Neural progenitor cell (in vitro differentiated cells): ENCODE measurements around the gene SMARCB1. TPM values are rescaled to one million over a fixed set of nuclear protein-coding genes. Genes with fewer than 3 reads are reported as not detected.

Experiments used
- DNase-seq: peaks from one replicate; pipeline ENCODE4 v3.0.0-alpha.2; 2016; ENCODE audit warnings: low spot score
- H2AFZ ChIP-seq: fragments of 200-600 bp; sonication (generic); replicated peaks from 2 replicates; pipeline ENCODE4 v1.6.1; 2016; ENCODE audit warnings: antibody characterized with exemption
- H3F3A ChIP-seq: fragments of 200-600 bp; sonication (generic); 2 replicates; pipeline ENCODE4 v1.6.1; 2016; ENCODE audit warnings: antibody characterized with exemption, low read depth
- H3K27ac ChIP-seq: fragments of 200-600 bp; sonication (generic); 2 replicates; pipeline ENCODE4 v1.5.1; 2016; ENCODE audit warnings: mild to moderate bottlenecking
- H3K27me3 ChIP-seq: fragments of 200-600 bp; sonication (generic); 2 replicates; pipeline ENCODE4 v1.6.1; 2016; ENCODE audit warnings: mild to moderate bottlenecking, moderate library complexity
- H3K36me3 ChIP-seq: fragments of 200-600 bp; sonication (generic); 2 replicates; pipeline ENCODE4 v1.5.1; 2016
- H3K4me1 ChIP-seq: fragments of 200-600 bp; sonication (generic); 2 replicates; pipeline ENCODE4 v1.6.1; 2016; ENCODE audit warnings: mixed run types
- H3K4me2 ChIP-seq: fragments of 200-600 bp; sonication (generic); 2 replicates; pipeline ENCODE4 v1.6.1; 2016
- H3K4me3 ChIP-seq: fragments of 200-600 bp; sonication (generic); 2 replicates; pipeline ENCODE4 v1.5.1; 2016
- H3K79me2 ChIP-seq: fragments of 200-600 bp; sonication (generic); 2 replicates; pipeline ENCODE4 v1.6.1; 2016; ENCODE audit warnings: low read depth
- H3K9ac ChIP-seq: fragments of 200-600 bp; sonication (generic); 2 replicates; pipeline ENCODE4 v1.6.1; 2016
- H3K9me3 ChIP-seq: fragments of 200-600 bp; sonication (generic); 2 replicates; pipeline ENCODE4 v1.5.1; 2016; ENCODE audit warnings: low read depth
- H4K20me1 ChIP-seq: fragments of 200-600 bp; sonication (generic); 2 replicates; pipeline ENCODE4 v1.6.1; 2016; ENCODE audit warnings: low read depth
- H3K27ac Mint-ChIP-seq: 3 replicates; pipeline ENCODE4 v1.8.0; 2021; ENCODE audit warnings: mixed read lengths
- H3K27me3 Mint-ChIP-seq: 2 replicates; pipeline ENCODE4 v1.8.0; 2022; ENCODE audit warnings: low read depth, mild to moderate bottlenecking, inconsistent platforms, moderate library complexity, mixed read lengths; ENCODE audit not compliant: insufficient read depth
- H3K36me3 Mint-ChIP-seq: 3 replicates; pipeline ENCODE4 v1.8.0; 2021; ENCODE audit warnings: mixed read lengths
- H3K4me1 Mint-ChIP-seq: 3 replicates; pipeline ENCODE4 v1.8.0; 2021; ENCODE audit warnings: mixed read lengths
- H3K4me3 Mint-ChIP-seq: 3 replicates; pipeline ENCODE4 v1.8.0; 2021; ENCODE audit warnings: mild to moderate bottlenecking, moderate library complexity, mixed read lengths
- H3K9me3 Mint-ChIP-seq: 3 replicates; pipeline ENCODE4 v1.8.0; 2020; ENCODE audit warnings: mixed read lengths
- CTCF ChIP-seq: fragments of 200-600 bp; sonication (generic); IDR thresholded peaks from 2 replicates; pipeline ENCODE4 v1.5.1; 2017; ENCODE audit warnings: antibody characterized with exemption, mild to moderate bottlenecking
- EZH2 ChIP-seq: fragments of 200-600 bp; sonication (generic); IDR thresholded peaks from 2 replicates; pipeline ENCODE4 v1.6.1; 2017; ENCODE audit warnings: antibody characterized with exemption, mild to moderate bottlenecking, moderate library complexity
- EZH2phosphoT487 ChIP-seq: fragments of 200-600 bp; sonication (generic); IDR thresholded peaks from 2 replicates; pipeline ENCODE4 v1.6.1; 2017; ENCODE audit warnings: antibody characterized with exemption
- total RNA-seq: library from RNA; depleted of rRNA; stranded (reverse); fragments of >200 nt; gene quantifications from 2 replicates; pipeline ENCODE4 v1.2.3, GENCODE V29; 2015; ENCODE audit warnings: low replicate concordance

Gene SMARCB1
- total RNA-seq, 1 donor from 2014 or later = 151 TPM

GRCh38 chr22:23790819-23791737, 4.3 kb downstream of the SMARCB1 start:
- Histone ChIP-seq H4K20me1 (peaks cover 62% of the 10 kb centered on the region), H3K36me3 (no peaks in the 10 kb centered on the region), H3F3A (peaks cover 16% of the 10 kb centered on the region), H3K27me3 (no peaks in the 10 kb centered on the region), H3K9me3 (no peaks in the 10 kb centered on the region), H3K4me1 (peaks cover 24% of the 10 kb centered on the region), H3K79me2 (peaks cover 62% of the 10 kb centered on the region), H3K27ac (no peak overlapping the region), H3K9ac (no peak overlapping the region), H3K4me2 (no peak overlapping the region), H3K4me3 (no peak overlapping the region), H2AFZ (no peak overlapping the region)
- Mint-ChIP-seq H3K4me3 (no peak overlapping the region), H3K27ac (no peak overlapping the region), H3K9me3 (no peaks in the 10 kb centered on the region), H3K27me3 (no peaks in the 10 kb centered on the region), H3K4me1 (peaks cover 27% of the 10 kb centered on the region), H3K36me3 (peaks cover 21% of the 10 kb centered on the region)
- TF ChIP-seq EZH2 = no peak
- no peak for TF ChIP-seq EZH2phosphoT487
- TF ChIP-seq CTCF = no peak
- no peak for DNase-seq

GRCh38 chr22:23791738-23792645, 5.2 kb downstream of the SMARCB1 start:
- Mint-ChIP-seq H3K27ac (no peak overlapping the region), H3K9me3 (no peaks in the 10 kb centered on the region), H3K4me3 (no peak overlapping the region), H3K36me3 (peaks cover 28% of the 10 kb centered on the region), H3K27me3 (no peaks in the 10 kb centered on the region), H3K4me1 (peaks cover 20% of the 10 kb centered on the region)
- H3F3A ChIP-seq = peaks cover 8% of the 10 kb centered on the region
- H3K4me2 ChIP-seq = no peak overlapping the region
- no peaks in the 10 kb centered on the region for H3K36me3 ChIP-seq
- TF ChIP-seq CTCF (no peak), EZH2 (no peak), EZH2phosphoT487 (no peak)
- H3K9me3 ChIP-seq = no peaks in the 10 kb centered on the region
- no peak for DNase-seq
- H4K20me1 ChIP-seq = peaks cover 65% of the 10 kb centered on the region
- H3K4me3 ChIP-seq = no peak overlapping the region
- no peaks in the 10 kb centered on the region for H3K27me3 ChIP-seq
- H3K9ac ChIP-seq = no peak overlapping the region
- no peak overlapping the region for H3K27ac ChIP-seq
- no peak overlapping the region for H2AFZ ChIP-seq
- H3K4me1 ChIP-seq = peaks cover 19% of the 10 kb centered on the region
- peaks cover 62% of the 10 kb centered on the region for H3K79me2 ChIP-seq

- H3K4me3 ChIP-seq = no peak overlapping the region
- no peaks in the 10 kb centered on the region for H3K36me3 ChIP-seq
- Mint-ChIP-seq H3K9me3 (no peaks in the 10 kb centered on the region), H3K27ac (no peak overlapping the region), H3K27me3 (no peaks in the 10 kb centered on the region), H3K4me1 (peaks cover 12% of the 10 kb centered on the region), H3K4me3 (no peak overlapping the region), H3K36me3 (peaks cover 32% of the 10 kb centered on the region)
- no peak for DNase-seq
- H3K27me3 ChIP-seq = no peaks in the 10 kb centered on the region
- peaks cover 13% of the 10 kb centered on the region for H3K4me1 ChIP-seq
- H2AFZ ChIP-seq = no peak overlapping the region
- H4K20me1 ChIP-seq = peaks cover 54% of the 10 kb centered on the region
- H3K79me2 ChIP-seq = peaks cover 57% of the 10 kb centered on the region
- no peak overlapping the region for H3K9ac ChIP-seq
- H3K4me2 ChIP-seq = no peak overlapping the region
- no peak overlapping the region for H3K27ac ChIP-seq
- TF ChIP-seq EZH2 (no peak), CTCF (no peak), EZH2phosphoT487 (no peak)
- no peaks in the 10 kb centered on the region for H3K9me3 ChIP-seq
- H3F3A ChIP-seq = no peaks in the 10 kb centered on the region
Measured at GRCh38 chr22:23793326-23793725, 6.6 kb downstream of the SMARCB1 start.
